ENCODE measurements around the gene MAP3K12.

MAP3K12 gene

DNA sequence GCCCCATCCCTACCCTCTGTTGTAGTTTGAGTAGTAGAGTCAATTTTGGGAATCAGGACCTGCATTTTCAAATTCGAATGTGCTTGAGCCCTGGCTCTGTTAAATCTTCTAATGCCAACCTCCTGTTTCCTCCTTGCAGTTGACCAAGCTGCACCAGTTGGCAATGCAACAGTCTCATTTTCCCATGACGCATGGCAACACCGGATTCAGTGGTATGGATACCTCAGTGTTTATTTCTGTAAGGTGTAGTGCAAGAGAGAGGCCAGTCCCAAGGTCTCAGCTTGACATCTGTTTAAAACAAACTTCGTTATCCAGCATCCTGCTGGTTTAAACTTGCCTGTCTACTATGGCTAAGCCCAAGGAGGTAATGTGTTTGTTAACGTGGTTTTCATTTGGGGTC is 32.2 kb downstream of the MAP3K12 start:
- Histone ChIP-seq H3K36me3 (ENCODE audit: insufficient read depth, insufficient read length, low read length) (peaks cover 97% of the 10 kb centered on the region), H3K9ac (ENCODE audit: insufficient read length, low read depth) (no peak overlapping the region), H3K4me1 (ENCODE audit: insufficient read depth, insufficient read length) (peaks cover 7% of the 10 kb centered on the region), H3K27me3 (ENCODE audit: insufficient read depth, insufficient read length) (no peaks in the 10 kb centered on the region), H3K4me3 (ENCODE audit: insufficient read length, low read depth) (no peak overlapping the region), H3K9me3 (ENCODE audit: insufficient read depth, low read length) (no peaks in the 10 kb centered on the region)
- DNase-seq (ENCODE audit: low read depth, low spot score): no peak
- TF ChIP-seq ZNF274 (IDR thresholded peaks at IDR 0.05; ENCODE audit: low read depth, low read length) (no peak), YY1 (IDR thresholded peaks at IDR 0.05; ENCODE audit: insufficient read depth, insufficient read length) (no peak), SUZ12 (IDR thresholded peaks at IDR 0.05; ENCODE audit: extremely low read depth, insufficient read depth, insufficient read length) (no peak)

DNA sequence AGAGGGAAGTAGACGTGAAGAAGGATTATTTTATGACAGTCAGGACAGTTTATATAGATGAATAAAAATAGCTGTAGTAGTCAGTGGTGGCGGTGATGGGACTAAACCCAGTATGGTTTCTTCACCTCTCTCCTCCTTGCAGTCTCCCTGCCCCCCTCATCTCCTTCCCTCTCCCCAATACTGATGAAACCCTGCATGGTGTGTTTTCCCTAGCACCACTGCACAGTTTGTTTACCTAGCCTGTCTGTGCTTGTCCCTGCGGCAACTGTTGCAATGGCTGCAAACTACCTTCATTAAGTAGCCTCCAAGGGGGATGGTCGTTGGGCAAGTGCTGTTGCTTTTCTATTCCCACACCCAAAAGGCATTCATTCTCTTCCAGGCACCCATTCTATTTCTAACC is 32.6 kb downstream of the MAP3K12 start:
- Histone ChIP-seq H3K4me1 (ENCODE audit: insufficient read depth, insufficient read length) (peaks cover 7% of the 10 kb centered on the region), H3K4me3 (ENCODE audit: insufficient read length, low read depth) (no peak overlapping the region), H3K9ac (ENCODE audit: insufficient read length, low read depth) (no peak overlapping the region), H3K27me3 (ENCODE audit: insufficient read depth, insufficient read length) (no peaks in the 10 kb centered on the region), H3K36me3 (ENCODE audit: insufficient read depth, insufficient read length, low read length) (peaks cover 97% of the 10 kb centered on the region), H3K9me3 (ENCODE audit: insufficient read depth, low read length) (no peaks in the 10 kb centered on the region)
- DNase-seq (ENCODE audit: low read depth, low spot score): no peak
- no peak for TF ChIP-seq YY1 (IDR thresholded peaks at IDR 0.05; ENCODE audit: insufficient read depth, insufficient read length)
- no peak for TF ChIP-seq ZNF274 (IDR thresholded peaks at IDR 0.05; ENCODE audit: low read depth, low read length)
- no peak for TF ChIP-seq SUZ12 (IDR thresholded peaks at IDR 0.05; ENCODE audit: extremely low read depth, insufficient read depth, insufficient read length)

DNA sequence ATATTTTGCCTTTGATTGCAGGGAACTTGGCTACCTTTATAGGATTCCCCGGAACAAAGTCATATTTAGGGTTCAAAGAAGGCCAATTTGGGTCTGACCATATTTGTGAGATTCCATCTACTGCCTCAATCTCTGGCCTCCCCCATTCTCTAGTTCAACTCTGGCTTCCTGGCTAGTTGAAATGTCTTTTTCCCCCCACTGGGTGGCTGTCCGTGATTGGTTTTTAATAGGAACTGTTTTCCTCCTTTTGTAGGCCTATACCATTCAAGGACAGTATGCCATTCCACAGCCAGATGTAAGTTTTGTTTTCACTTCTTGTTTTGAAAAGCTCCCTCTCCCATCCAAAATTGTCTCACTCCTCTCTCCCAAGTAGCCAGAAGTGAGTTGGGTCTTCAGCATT is 33.6 kb downstream of the MAP3K12 start:
- Histone ChIP-seq H3K9me3 (ENCODE audit: insufficient read depth, low read length) (no peaks in the 10 kb centered on the region), H3K4me3 (ENCODE audit: insufficient read length, low read depth) (no peak overlapping the region), H3K27me3 (ENCODE audit: insufficient read depth, insufficient read length) (no peaks in the 10 kb centered on the region), H3K4me1 (ENCODE audit: insufficient read depth, insufficient read length) (peaks cover 7% of the 10 kb centered on the region), H3K9ac (ENCODE audit: insufficient read length, low read depth) (no peak overlapping the region), H3K36me3 (ENCODE audit: insufficient read depth, insufficient read length, low read length) (peaks cover 99% of the 10 kb centered on the region)
- TF ChIP-seq SUZ12 (IDR thresholded peaks at IDR 0.05; ENCODE audit: extremely low read depth, insufficient read depth, insufficient read length): no peak
- DNase-seq (ENCODE audit: low read depth, low spot score): no peak

DNA sequence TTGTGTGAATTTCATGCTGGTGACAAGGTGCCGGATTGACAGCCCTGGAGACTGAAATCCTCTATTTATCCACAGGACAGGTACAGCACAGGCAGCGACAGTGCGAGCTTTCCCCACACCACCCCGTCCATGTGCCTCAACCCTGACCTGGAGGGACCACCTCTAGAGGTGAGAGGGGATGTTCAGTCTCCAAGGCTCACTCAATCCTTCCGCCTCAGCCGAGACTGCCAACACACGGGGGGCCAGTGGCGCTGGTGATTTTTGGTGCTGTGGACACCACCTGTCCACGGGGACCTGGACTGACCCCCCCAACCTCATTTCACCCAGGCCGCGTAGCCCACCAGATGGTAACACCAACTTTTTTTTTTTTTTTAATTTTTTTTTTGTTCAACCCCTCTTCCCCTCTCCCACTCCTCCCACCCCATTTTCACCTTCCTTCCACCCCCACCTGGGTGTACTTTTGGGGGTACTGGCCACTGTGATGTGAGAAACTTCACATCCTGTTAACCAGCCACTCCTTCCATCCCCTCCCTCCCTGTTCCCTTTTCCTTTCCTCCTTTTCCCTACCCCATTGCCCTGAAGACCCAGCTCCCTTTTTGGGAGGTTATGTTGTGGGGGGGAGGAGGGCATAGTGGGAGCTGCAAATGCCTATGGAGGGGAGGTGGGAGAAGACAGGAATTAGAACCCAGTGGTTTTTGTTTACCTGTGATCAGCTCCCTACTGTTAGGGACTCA is 34.4 kb downstream of the MAP3K12 start:
- no peak for TF ChIP-seq ZNF274 (IDR thresholded peaks at IDR 0.05; ENCODE audit: low read depth, low read length)
- TF ChIP-seq YY1 (IDR thresholded peaks at IDR 0.05; ENCODE audit: insufficient read depth, insufficient read length): no peak
- TF ChIP-seq SUZ12 (IDR thresholded peaks at IDR 0.05; ENCODE audit: extremely low read depth, insufficient read depth, insufficient read length): no peak
- Histone ChIP-seq H3K36me3 (ENCODE audit: insufficient read depth, insufficient read length, low read length) (peaks cover 99% of the 10 kb centered on the region), H3K9ac (ENCODE audit: insufficient read length, low read depth) (no peak overlapping the region), H3K4me1 (ENCODE audit: insufficient read depth, insufficient read length) (peaks cover 5% of the 10 kb centered on the region), H3K9me3 (ENCODE audit: insufficient read depth, low read length) (no peaks in the 10 kb centered on the region), H3K4me3 (ENCODE audit: insufficient read length, low read depth) (no peak overlapping the region), H3K27me3 (ENCODE audit: insufficient read depth, insufficient read length) (no peaks in the 10 kb centered on the region)
- DNase-seq (ENCODE audit: low read depth, low spot score): no peak

DNA sequence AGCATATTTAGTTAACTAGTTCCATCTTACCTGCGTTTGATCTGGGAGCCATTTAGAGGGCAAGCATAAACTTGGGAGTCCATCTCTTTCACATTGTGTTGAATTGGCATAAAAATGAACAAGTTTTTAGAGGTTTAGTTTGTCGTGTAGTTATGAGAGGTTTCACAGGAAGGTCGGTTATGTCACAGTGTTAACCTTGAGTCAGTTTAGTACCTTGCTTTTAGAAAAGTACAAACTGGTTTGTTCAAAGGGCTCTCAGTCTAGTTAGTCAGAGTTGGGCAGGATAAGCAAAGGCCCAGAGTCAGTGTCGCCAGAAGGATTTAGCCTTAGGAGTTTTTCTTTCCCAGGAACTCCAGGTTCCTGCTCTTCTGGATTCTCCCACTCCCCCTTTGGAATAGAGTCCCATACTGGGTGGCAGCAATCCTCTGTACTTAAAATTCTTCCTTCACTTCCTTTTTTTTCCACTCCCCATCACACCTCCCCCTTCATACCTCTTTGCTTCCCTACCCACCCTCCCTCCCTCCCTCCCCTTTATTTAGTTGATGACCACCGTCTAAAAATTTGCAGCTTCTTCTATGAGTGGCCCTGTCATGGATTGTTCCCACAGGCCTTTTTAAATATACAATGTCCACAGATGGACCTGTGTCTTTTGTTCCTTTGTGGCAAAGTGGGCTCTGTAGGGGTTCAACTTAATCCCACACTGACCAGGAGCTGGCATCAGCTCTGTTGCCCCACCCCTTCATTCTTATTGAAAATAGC is 35.3 kb downstream of the MAP3K12 start:
- no peak overlapping the region for H3K9ac ChIP-seq (ENCODE audit: insufficient read length, low read depth)
- DNase-seq (ENCODE audit: low read depth, low spot score): no peak
- H3K4me1 ChIP-seq (ENCODE audit: insufficient read depth, insufficient read length): peaks cover 5% of the 10 kb centered on the region
- H3K27me3 ChIP-seq (ENCODE audit: insufficient read depth, insufficient read length): no peaks in the 10 kb centered on the region
- peaks cover 99% of the 10 kb centered on the region for H3K36me3 ChIP-seq (ENCODE audit: insufficient read depth, insufficient read length, low read length)
- H3K9me3 ChIP-seq (ENCODE audit: insufficient read depth, low read length): no peaks in the 10 kb centered on the region
- no peak for TF ChIP-seq ZNF274 (IDR thresholded peaks at IDR 0.05; ENCODE audit: low read depth, low read length)
- TF ChIP-seq SUZ12 (IDR thresholded peaks at IDR 0.05; ENCODE audit: extremely low read depth, insufficient read depth, insufficient read length): no peak
- TF ChIP-seq YY1 (IDR thresholded peaks at IDR 0.05; ENCODE audit: insufficient read depth, insufficient read length): no peak
- H3K4me3 ChIP-seq (ENCODE audit: insufficient read length, low read depth): no peak overlapping the region

DNA sequence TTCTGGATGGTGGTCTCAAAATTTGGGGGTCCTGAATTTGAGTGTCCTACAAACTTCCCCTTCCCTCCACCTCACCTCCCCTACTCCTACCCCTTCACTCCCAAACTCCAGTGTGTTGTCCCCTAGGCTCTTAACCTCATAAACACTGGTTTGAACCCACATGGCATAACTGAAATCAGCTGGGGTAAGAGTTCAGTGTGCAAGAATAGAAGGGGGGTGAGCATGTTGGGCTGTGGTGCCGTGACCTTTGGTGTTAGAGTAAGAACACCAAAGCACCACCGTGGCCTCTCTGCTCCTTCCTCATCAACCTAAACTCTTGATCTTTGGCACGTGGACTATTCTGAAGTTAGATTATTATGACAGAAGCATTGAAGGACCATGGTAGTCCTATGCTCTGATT is 36.3 kb downstream of the MAP3K12 start:
- no peak for TF ChIP-seq YY1 (IDR thresholded peaks at IDR 0.05; ENCODE audit: insufficient read depth, insufficient read length)
- TF ChIP-seq ZNF274 (IDR thresholded peaks at IDR 0.05; ENCODE audit: low read depth, low read length): no peak
- TF ChIP-seq SUZ12 (IDR thresholded peaks at IDR 0.05; ENCODE audit: extremely low read depth, insufficient read depth, insufficient read length): no peak
- no peak overlapping the region for H3K9ac ChIP-seq (ENCODE audit: insufficient read length, low read depth)
- H3K36me3 ChIP-seq (ENCODE audit: insufficient read depth, insufficient read length, low read length): peaks cover 98% of the 10 kb centered on the region
- H3K27me3 ChIP-seq (ENCODE audit: insufficient read depth, insufficient read length): no peaks in the 10 kb centered on the region
- no peaks in the 10 kb centered on the region for H3K9me3 ChIP-seq (ENCODE audit: insufficient read depth, low read length)
- no peak for DNase-seq (ENCODE audit: low read depth, low spot score)
- H3K4me1 ChIP-seq (ENCODE audit: insufficient read depth, insufficient read length): peaks cover 5% of the 10 kb centered on the region
- no peak overlapping the region for H3K4me3 ChIP-seq (ENCODE audit: insufficient read length, low read depth)

DNA sequence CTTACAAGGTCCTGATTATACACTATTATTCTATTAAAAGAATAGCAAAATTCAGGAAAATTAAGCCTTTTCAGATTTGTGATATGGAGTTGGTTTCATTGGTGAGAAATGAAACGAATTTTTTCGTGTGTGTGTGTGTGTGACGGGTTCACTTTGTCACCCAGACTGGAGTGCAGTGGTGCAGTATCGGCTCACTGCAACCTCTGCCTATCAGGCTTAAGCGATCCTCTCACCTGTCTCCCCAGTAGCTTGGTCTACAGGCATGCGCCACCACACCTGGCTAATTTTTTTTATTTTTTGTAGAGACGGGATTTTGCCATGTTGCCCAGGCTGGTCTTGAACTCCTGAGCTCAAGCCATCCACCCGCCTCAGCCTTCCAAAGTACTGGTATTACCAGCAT is 37.7 kb downstream of the MAP3K12 start:
- Histone ChIP-seq H3K9me3 (ENCODE audit: insufficient read depth, low read length) (no peaks in the 10 kb centered on the region), H3K4me3 (ENCODE audit: insufficient read length, low read depth) (no peak overlapping the region), H3K4me1 (ENCODE audit: insufficient read depth, insufficient read length) (peaks cover 3% of the 10 kb centered on the region), H3K36me3 (ENCODE audit: insufficient read depth, insufficient read length, low read length) (peaks cover 98% of the 10 kb centered on the region), H3K27me3 (ENCODE audit: insufficient read depth, insufficient read length) (no peaks in the 10 kb centered on the region), H3K9ac (ENCODE audit: insufficient read length, low read depth) (no peak overlapping the region)
- TF ChIP-seq SUZ12 (IDR thresholded peaks at IDR 0.05; ENCODE audit: extremely low read depth, insufficient read depth, insufficient read length) (no peak), YY1 (IDR thresholded peaks at IDR 0.05; ENCODE audit: insufficient read depth, insufficient read length) (no peak), ZNF274 (IDR thresholded peaks at IDR 0.05; ENCODE audit: low read depth, low read length) (no peak)
- DNase-seq (ENCODE audit: low read depth, low spot score): no peak
